ENCODE data around the gene NRP2. TPM values are rescaled to one million over a fixed set of nuclear protein-coding genes. Genes with fewer than 3 reads are reported as not detected.

The NRP2 gene
- total and polyA plus RNA-seq, 2 donors (not counting 1 experiment from before 2014, with no cell fraction given): 1.8 to 6.8 TPM

- Mint-ChIP-seq H3K27ac (no peak overlapping the region), H3K9me3 (ENCODE audit: insufficient read depth) (peaks cover 3% of the 10 kb centered on the region), H3K27me3 (peaks cover 47% of the 10 kb centered on the region), H3K4me3 (no peak overlapping the region), H3K4me1 (peaks cover 10% of the 10 kb centered on the region)
- Histone ChIP-seq H3K27ac (ENCODE audit: low read length in 2 of 2) (no peak overlapping the region), H3K27me3 (replicated peaks in 1 of 4; ENCODE audit: control extremely low read depth in 1 of 4, control insufficient read depth in 3 of 4, insufficient read depth in 4 of 4, low read length in 3 of 4) (peaks cover 0 to 14% (median 6%) of the 10 kb centered on the region in 4 experiments), H3K4me3 (ENCODE audit: control extremely low read depth in 1 of 5, extremely low read depth in 1 of 5, insufficient read depth in 1 of 5, low read depth in 2 of 5, low read length in 4 of 5) (no peak overlapping the region), H3K4me2 (replicated peaks; ENCODE audit: low read depth, low read length, poor library complexity, severe bottlenecking) (no peak overlapping the region), H2AFZ (ENCODE audit: insufficient read depth, low read depth, low read length, poor library complexity, severe bottlenecking) (no peak overlapping the region), H4K20me1 (ENCODE audit: control insufficient read depth, insufficient read depth, low read length, poor library complexity, severe bottlenecking) (no peaks in the 10 kb centered on the region), H3K9ac (ENCODE audit: low read length) (no peak overlapping the region), H3K4me1 (ENCODE audit: control insufficient read depth in 2 of 2, insufficient read depth in 2 of 2, low read length in 2 of 2) (peaks cover 0 to 10% of the 10 kb centered on the region in 2 donors), H3K36me3 (replicated peaks in 1 of 2; ENCODE audit: control extremely low read depth in 1 of 2, control insufficient read depth in 1 of 2, extremely low read depth in 1 of 2, insufficient read depth in 2 of 2, low read length in 1 of 2) (no peaks in the 10 kb centered on the region), H3K9me3 (ENCODE audit: control extremely low read depth in 1 of 3, control insufficient read depth in 2 of 3, insufficient read depth in 1 of 3, low read length in 2 of 3) (peaks cover 0 to 3% (median 0%) of the 10 kb centered on the region in 3 donors), H3K79me2 (ENCODE audit: control insufficient read depth, insufficient read depth, low read length) (no peaks in the 10 kb centered on the region)
- DNase-seq (no peak), ATAC-seq (ENCODE audit: low read depth) (no peak)
- TF ChIP-seq EZH2 (IDR thresholded peaks at IDR 0.05; ENCODE audit: borderline replicate concordance, insufficient read depth, low read depth, low read length, poor library complexity, severe bottlenecking) (no peak), CTCF (IDR thresholded peaks at IDR 0.05) (no peak)
- POLR2A ChIA-PET: no interaction called here
- intact Hi-C loops (cut with micrococcal nuclease): no loop called here
- CTCF ChIA-PET: no interaction called here
- 67% methylated on average over 3 of the region's 6 CpGs for WGBS (ENCODE audit: insufficient coverage)
Measured at GRCh38 chr2:205642599-205643356, 39.5 kb upstream of the NRP2 start.

- H2AFZ ChIP-seq (ENCODE audit: insufficient read depth, low read depth, low read length, poor library complexity, severe bottlenecking): no peak overlapping the region
- H3K9ac ChIP-seq (ENCODE audit: low read length): no peak overlapping the region
- H3K4me2 ChIP-seq (replicated peaks; ENCODE audit: low read depth, low read length, poor library complexity, severe bottlenecking): no peak overlapping the region
- Mint-ChIP-seq H3K27me3 (peaks cover 47% of the 10 kb centered on the region), H3K9me3 (ENCODE audit: insufficient read depth) (peaks cover 3% of the 10 kb centered on the region), H3K4me1 (peaks cover 10% of the 10 kb centered on the region), H3K27ac (no peak overlapping the region), H3K4me3 (no peak overlapping the region)
- peaks cover 0 to 10% of the 10 kb centered on the region in 2 donors for H3K4me1 ChIP-seq (ENCODE audit: control insufficient read depth in 2 of 2, insufficient read depth in 2 of 2, low read length in 2 of 2)
- H3K79me2 ChIP-seq (ENCODE audit: control insufficient read depth, insufficient read depth, low read length): no peaks in the 10 kb centered on the region
- 91% methylated on average over 7 of the region's 10 CpGs for WGBS (ENCODE audit: insufficient coverage)
- peaks cover 0 to 3% (median 0%) of the 10 kb centered on the region in 3 donors for H3K9me3 ChIP-seq (ENCODE audit: control extremely low read depth in 1 of 3, control insufficient read depth in 2 of 3, insufficient read depth in 1 of 3, low read length in 2 of 3)
- no peak for DNase-seq
- no peaks in the 10 kb centered on the region for H4K20me1 ChIP-seq (ENCODE audit: control insufficient read depth, insufficient read depth, low read length, poor library complexity, severe bottlenecking)
- H3K36me3 ChIP-seq (replicated peaks in 1 of 2; ENCODE audit: control extremely low read depth in 1 of 2, control insufficient read depth in 1 of 2, extremely low read depth in 1 of 2, insufficient read depth in 2 of 2, low read length in 1 of 2): no peaks in the 10 kb centered on the region
- no peak for ATAC-seq (ENCODE audit: low read depth)
- intact Hi-C loops (cut with micrococcal nuclease): no loop called here
- POLR2A ChIA-PET: no interaction called here
- H3K4me3 ChIP-seq (ENCODE audit: control extremely low read depth in 1 of 5, extremely low read depth in 1 of 5, insufficient read depth in 1 of 5, low read depth in 2 of 5, low read length in 4 of 5): no peak overlapping the region
- H3K27me3 ChIP-seq (replicated peaks in 1 of 4; ENCODE audit: control extremely low read depth in 1 of 4, control insufficient read depth in 3 of 4, insufficient read depth in 4 of 4, low read length in 3 of 4): peaks cover 0 to 14% (median 6%) of the 10 kb centered on the region in 4 experiments
- CTCF ChIA-PET: no interaction called here
- TF ChIP-seq CTCF (IDR thresholded peaks at IDR 0.05) (no peak), EZH2 (IDR thresholded peaks at IDR 0.05; ENCODE audit: borderline replicate concordance, insufficient read depth, low read depth, low read length, poor library complexity, severe bottlenecking) (no peak)
- no peak overlapping the region for H3K27ac ChIP-seq (ENCODE audit: low read length in 2 of 2)
Measured at GRCh38 chr2:205643391-205643885, 38.9 kb upstream of the NRP2 start.

Measured in B cell (primary cell).